CMK (cell line): Measurements from ENCODE around the gene UMPS.

Source experiments
- DNase-seq: peaks from one replicate; pipeline ENCODE4 v3.0.0-alpha.2; 2010; ENCODE audit warnings: low read depth

UMPS gene

DNA sequence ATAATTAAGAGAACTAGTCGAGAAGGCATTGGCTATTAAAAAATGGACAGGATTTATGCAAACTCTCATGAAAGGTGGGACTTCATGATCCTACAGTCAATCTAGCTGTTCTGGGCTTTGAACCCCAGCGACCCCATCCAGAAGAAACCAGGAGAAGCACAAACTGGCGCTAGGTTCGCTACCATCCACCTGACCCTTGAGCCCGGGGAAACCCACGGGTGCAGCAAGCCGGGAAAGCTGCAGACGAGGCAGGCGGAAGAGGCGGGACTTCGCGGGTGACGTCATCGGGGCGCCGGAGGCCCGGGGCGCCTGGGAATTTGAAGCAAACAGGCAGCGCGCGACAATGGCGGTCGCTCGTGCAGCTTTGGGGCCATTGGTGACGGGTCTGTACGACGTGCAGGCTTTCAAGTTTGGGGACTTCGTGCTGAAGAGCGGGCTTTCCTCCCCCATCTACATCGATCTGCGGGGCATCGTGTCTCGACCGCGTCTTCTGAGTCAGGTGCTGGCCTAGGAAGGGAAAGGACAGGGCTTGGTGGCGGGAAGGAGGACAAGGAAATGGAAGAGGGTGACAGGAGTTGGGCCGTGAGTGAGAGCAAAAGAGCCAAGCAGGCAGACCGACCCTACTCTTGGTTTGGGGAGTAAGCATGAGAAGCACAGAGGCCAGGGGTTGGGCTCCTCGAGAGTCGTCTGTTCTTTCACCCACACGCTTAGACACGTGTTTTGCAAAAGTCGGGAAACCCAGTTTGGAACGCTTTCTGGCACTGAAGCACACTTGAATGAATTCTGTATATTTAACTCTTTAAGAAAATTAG lies at the start of gene UMPS:
TSS of gene UMPS (plus strand) at position 324 of the 812 bp plus-strand sequence. CDS start at position 344, 20 bp downstream.
- peak; percentile 43 for DNase-seq

DNA sequence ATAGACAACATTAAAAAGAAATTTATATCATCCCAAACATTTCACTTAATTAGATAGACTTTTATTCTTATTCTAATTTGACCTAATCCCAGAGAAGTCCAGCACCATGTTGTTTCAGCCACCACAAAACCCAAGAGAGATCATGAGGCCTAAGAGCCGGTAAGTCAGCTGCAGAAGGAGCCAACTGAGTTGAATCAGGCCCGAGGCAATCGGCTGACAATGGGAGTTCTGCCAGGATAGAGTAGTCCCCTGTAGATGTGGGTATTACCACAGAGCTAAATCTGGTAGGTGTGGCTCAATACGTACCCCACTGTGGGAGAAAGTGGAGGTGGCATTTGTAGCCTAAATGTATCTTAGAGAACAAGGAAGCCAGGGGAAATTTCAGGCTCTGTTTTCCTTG lies 49.7 kb upstream of the UMPS start:
- no peak for DNase-seq

DNA sequence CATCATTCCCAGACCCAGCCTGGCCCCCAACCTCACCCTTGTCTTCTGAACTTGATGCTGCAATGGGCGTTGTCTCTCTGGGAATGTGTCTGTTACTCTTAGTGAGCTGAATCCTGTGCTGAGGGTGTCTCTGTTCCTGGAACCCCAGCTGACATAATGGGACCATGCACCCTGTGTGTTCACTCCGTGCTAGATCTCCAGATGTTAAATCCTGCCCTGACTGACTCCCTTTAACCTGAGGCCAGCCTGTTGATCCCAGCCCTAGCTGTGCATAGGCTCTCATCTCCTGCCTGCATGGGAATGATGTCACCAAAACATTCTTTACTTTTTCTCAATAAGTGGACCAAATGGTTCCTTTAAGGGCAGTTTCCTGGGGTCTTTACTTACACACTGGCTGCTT lies 48.0 kb upstream of the UMPS start:
- no peak for DNase-seq

DNA sequence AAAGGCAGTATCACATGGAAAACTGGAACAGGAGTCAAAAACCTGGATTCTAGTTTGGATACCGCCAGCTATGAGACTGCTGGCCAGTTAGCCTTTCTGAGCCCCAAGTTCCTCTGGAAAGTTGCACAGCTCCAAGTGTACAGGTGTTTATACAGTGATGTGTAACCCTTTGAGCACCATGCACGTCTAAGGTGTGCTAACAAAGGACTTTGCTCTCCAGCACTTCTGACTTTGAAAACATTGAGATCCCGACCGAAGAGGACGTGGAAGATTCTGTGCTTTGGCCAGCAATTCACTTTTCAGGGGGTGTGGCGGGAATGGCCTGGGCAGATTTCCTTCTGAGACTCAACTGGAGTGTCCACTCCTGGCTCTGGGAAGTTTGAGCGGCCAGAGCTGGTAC lies 45.8 kb upstream of the UMPS start:
- DNase-seq, result no peak

GRCh38 chr3:124685067-124685466 lies 45.2 kb upstream of the UMPS start:
- no peak for DNase-seq

GRCh38 chr3:124685481-124685880 lies 44.8 kb upstream of the UMPS start:
- no peak for DNase-seq

- no peak for DNase-seq
Observed at GRCh38 chr3:124686028-124686670, 44.1 kb upstream of the UMPS start.

GRCh38 chr3:124688581-124689454 lies 41.4 kb upstream of the UMPS start:
- DNase-seq, result peak; percentile 40

- DNase-seq, result no peak
Observed at GRCh38 chr3:124691599-124691998, 38.7 kb upstream of the UMPS start.

- no peak for DNase-seq
Observed at GRCh38 chr3:124694486-124694885, 35.8 kb upstream of the UMPS start.

DNA sequence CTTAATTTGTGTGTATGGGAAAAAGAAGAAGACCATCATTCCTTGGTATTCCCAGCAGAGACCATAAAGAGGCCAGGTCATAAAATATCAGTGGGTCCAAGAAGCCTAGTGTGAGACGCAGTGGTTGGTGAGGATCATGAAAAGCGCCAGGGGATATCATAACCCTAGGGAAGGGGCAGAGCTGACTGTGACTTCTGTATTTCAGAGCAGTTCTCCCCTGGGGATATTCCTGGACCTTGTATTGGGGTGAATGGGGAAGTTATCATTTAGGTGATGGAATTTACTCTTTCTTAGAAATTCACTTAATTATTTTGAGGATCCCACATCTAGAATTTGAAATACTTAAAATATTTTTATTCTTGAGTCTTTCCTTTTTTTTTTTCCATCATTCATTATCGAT lies 34.9 kb upstream of the UMPS start:
- DNase-seq, result no peak

GRCh38 chr3:124696006-124696405 lies 34.2 kb upstream of the UMPS start:
- DNase-seq, result no peak

GRCh38 chr3:124697302-124697701 lies 33.0 kb upstream of the UMPS start:
- DNase-seq, result no peak

- DNase-seq, result no peak
Observed at GRCh38 chr3:124698030-124698770, 32.1 kb upstream of the UMPS start.

- no peak for DNase-seq
Observed at GRCh38 chr3:124699051-124699450, 31.2 kb upstream of the UMPS start.

DNA sequence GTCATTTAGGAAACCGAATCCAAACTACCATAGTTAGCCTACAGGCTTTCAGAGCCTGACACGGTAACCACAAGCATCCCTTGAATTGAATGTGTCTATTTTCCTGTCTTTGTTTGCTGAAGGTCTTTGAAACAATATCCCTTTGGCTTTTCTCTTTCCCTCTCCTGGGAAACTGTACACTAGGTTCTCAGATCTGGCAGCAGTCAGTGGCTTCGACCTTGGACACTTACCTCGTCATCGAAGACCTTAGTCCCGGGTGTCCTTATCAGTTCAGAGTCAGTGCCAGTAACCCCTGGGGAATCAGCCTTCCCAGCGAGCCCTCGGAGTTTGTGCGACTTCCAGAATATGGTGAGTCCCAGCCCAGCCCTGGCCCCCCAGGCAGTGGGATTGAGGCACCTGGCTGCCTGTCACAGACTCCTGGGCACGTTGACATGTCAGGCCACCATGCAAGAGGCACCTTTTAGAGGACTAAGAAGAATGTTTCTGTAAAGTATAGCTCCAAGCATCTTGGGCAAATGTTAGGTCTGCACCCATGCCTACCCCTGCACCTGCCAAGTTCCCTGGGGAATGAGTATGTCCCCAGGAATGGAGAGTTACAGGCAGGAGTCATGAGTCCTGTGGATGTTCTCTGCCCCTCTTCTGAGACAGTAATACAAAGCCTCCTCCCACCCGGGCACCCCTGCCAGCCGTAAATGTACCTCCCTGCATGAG lies 30.4 kb upstream of the UMPS start:
- DNase-seq, result no peak

DNA sequence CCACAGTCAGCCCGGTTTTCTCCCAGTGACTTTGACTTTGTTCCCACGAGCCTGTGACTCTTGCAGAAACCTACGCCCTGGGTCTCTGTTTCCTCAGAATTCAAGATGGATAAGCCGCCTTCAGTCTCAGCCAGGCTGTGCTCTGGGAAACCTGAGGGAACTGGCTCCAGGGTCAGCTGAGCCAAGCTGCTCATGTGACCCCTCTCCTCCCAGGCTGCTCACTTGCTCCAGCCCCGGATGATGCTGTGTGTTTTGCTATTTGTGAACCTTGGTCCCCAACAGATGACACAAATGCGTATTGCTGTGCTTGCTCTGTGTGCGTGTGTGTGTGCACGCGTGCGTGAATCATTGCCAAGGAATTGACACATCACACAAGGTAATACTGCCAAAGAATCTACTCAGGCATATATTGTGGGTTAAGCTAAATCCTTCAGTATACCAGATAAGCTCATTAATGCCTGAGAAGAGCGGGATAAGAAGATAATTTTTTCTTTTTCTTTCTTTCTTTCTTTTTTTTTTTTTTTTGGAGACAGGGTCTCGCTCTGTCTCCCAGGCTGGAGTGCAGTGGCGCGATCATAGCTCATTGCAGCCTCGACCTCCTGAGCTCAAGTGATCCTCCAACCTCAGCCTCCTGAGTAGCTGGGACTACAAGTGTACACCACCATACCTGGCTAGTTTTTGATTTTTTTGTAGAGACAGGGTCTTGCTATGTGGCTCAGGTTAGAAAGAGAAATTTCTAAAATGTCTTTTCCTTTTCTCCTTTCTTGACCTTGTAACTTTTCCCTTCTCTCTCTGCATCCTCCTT lies 29.2 kb upstream of the UMPS start:
- no peak for DNase-seq

GRCh38 chr3:124701687-124702086 lies 28.6 kb upstream of the UMPS start:
- no peak for DNase-seq

DNA sequence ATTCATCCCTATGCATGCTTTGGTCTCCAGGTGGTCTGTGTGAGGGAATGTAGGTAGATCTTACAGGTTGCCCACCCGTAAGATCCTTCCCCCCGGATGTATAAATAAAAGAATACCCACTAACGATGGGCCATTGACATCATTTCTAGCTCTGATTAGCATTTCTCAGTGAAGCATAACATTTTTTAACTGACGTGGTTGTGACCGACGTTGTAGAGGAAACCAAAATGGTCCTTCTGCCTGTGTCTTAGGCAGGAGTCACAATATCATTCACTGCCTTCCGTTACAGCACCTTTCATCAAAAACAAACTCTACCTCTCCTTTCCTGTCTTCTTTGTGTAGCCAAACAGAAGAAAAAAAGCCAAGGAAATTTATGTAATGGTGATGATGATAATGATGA lies 27.3 kb upstream of the UMPS start:
- no peak for DNase-seq

- DNase-seq, result no peak
Observed at GRCh38 chr3:124705552-124705951, 24.7 kb upstream of the UMPS start.
